ENCODE data around the gene NMD3.
"Not testable (repeated sequence)": the region's sequence is repeated elsewhere in the genome, so short reads cannot be mapped to it uniquely, and the experiment has no call there.

The NMD3 gene

GRCh38 chr3:161275919-161276318 lies 54.8 kb downstream of the NMD3 start:
- DNase-seq (ENCODE audit: low read depth in 1 of 2, low spot score in 1 of 2), result no peak

- DNase-seq (ENCODE audit: low read depth in 1 of 2, low spot score in 1 of 2), result not testable (repeated sequence)
Observed at GRCh38 chr3:161282387-161282786, 61.3 kb downstream of the NMD3 start.

- no peak for DNase-seq (ENCODE audit: low read depth in 1 of 2, low spot score in 1 of 2)
Observed at GRCh38 chr3:161284989-161285388, 63.9 kb downstream of the NMD3 start.

- no peak for DNase-seq (ENCODE audit: low read depth in 1 of 2, low spot score in 1 of 2)
Observed at GRCh38 chr3:161289174-161289573, 68.1 kb downstream of the NMD3 start.

- no peak for DNase-seq (ENCODE audit: low read depth in 1 of 2, low spot score in 1 of 2)
Observed at GRCh38 chr3:161291191-161291901, 70.2 kb downstream of the NMD3 start.

DNA sequence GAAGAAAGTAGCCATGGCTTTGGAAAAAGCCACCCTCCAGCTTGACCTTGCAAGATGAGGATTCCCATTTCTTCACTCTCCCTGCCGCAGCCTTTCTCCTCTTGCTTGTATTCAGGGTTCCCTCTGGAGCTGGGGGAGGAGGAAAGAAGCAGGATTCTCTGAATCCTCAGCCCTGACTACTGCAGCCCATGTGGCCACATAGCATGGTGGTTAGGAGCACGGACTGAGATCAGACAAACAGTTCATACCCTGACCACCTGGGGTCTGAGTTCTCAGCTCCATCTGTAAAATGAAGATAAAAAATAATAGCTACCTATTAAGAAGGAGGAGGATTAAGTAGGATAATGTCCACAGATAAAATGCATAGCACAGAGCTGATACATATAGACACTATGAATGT lies 72.3 kb downstream of the NMD3 start:
- no peak for DNase-seq (ENCODE audit: low read depth in 1 of 2, low spot score in 1 of 2)

DNA sequence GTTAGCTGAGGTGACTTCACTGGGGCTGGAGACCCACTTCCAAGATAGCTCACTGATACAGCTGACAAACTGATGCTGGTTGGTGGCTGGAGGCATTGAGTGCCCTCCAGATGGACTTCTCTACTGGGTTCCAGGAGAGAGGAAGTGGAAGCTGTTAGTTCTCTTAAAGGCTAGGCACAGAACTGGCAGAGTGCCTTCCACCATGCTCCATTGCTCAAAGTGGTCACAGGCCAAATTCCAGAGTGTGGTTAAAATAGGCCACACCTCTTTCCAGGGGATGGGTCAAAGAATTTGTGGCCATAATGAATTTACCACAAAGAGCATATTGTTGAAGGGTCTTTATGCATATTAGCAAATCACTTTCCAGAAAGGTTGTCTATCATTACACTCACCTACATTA lies 74.2 kb downstream of the NMD3 start:
- DNase-seq (ENCODE audit: low read depth in 1 of 2, low spot score in 1 of 2), result no peak

- DNase-seq (ENCODE audit: low read depth in 1 of 2, low spot score in 1 of 2), result no peak
Observed at GRCh38 chr3:161296814-161297213, 75.7 kb downstream of the NMD3 start.

Data from stimulated activated CD4-positive, alpha-beta T cell treated with anti-CD3 and anti-CD28 coated beads, Interleukin-15, amount 100 ng/mL, for 1 hour (primary cell).